ENCODE results near the gene ITPRIPL1. TPM values are rescaled to one million over a fixed set of nuclear protein-coding genes. Genes with fewer than 3 reads are reported as not detected.

The ITPRIPL1 gene
- total and polyA plus RNA-seq, 2 of the 8 experiments (the other 6 are each of a cell fraction or from before 2014, with no cell fraction given): 10.6 to 16.1 TPM

DNA sequence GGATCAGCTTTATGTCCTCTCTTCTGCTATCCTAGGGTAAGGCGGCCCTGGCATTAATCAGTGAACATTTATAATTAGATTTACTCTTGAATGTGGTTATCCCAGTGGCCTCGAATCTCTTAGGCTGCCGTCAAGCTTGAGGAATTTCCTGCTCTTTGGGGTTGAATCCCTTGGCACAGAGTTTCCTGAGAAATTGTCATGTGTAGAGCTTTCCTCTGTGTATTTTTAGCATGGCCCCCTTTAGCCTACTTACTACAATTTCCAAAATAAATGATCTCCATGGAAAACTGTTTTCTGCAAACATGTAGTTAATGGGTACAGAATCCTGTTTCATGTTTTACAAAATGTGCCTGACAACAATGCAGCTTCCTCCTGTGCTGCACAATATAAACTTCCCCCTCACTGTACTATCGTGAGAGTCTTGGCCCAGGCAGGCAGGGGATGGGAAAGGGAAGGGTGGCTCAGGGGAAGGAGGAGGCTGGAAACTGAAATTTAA is 28.5 kb downstream of the ITPRIPL1 start:
- Histone ChIP-seq H2AK5ac (ENCODE audit: low read depth, low read length) (no peak overlapping the region), H4K8ac (ENCODE audit: extremely low read depth, insufficient read depth, low read length) (no peak overlapping the region), H4K5ac (ENCODE audit: insufficient read length, low read depth, low read length) (no peak overlapping the region), H3K27ac (ENCODE audit: low read depth, low read length) (no peak overlapping the region), H2BK12ac (ENCODE audit: low read depth, low read length) (no peak overlapping the region), H3K4me2 (ENCODE audit: insufficient read depth in 1 of 2, low read depth in 2 of 2, low read length in 2 of 2) (no peak overlapping the region), H4K20me1 (replicated peaks in 1 of 2; ENCODE audit: control insufficient read depth in 1 of 2, insufficient read depth in 2 of 2, low read length in 2 of 2) (peaks cover 3% of the 10 kb centered on the region in 2 experiments), H3K9ac (replicated peaks in 1 of 4; ENCODE audit: extremely low read depth in 1 of 4, low read depth in 3 of 4, low read length in 3 of 4) (no peak overlapping the region), H4K91ac (replicated peaks; ENCODE audit: insufficient read length, low read length) (no peak overlapping the region), H3K18ac (ENCODE audit: extremely low read depth, low read length) (no peak overlapping the region), H3K79me1 (ENCODE audit: low read depth, low read length) (no peaks in the 10 kb centered on the region), H2BK15ac (ENCODE audit: low read length) (no peak overlapping the region), H3K14ac (ENCODE audit: insufficient read length) (no peak overlapping the region), H3K36me3 (ENCODE audit: control insufficient read depth in 2 of 4, insufficient read depth in 4 of 4, low read length in 3 of 4) (peaks cover 26 to 75% (median 64%) of the 10 kb centered on the region in 4 experiments), H3K23me2 (ENCODE audit: low read depth, low read length) (no peaks in the 10 kb centered on the region), H3K79me2 (ENCODE audit: control insufficient read depth in 1 of 2, insufficient read depth in 2 of 2, low read length in 2 of 2) (no peaks in the 10 kb centered on the region), H2BK5ac (ENCODE audit: low read depth, low read length) (no peak overlapping the region), H2BK20ac (ENCODE audit: low read length) (no peak overlapping the region), H3K9me3 (ENCODE audit: insufficient read depth in 2 of 2, low read depth in 1 of 2, low read length in 1 of 2) (no peaks in the 10 kb centered on the region), H3K4ac (replicated peaks; ENCODE audit: insufficient read length, low read depth, low read length) (no peak overlapping the region), H3K27me3 (replicated peaks in 1 of 4; ENCODE audit: control insufficient read depth in 3 of 4, extremely low read depth in 1 of 4, insufficient read depth in 3 of 4, low read length in 3 of 4) (no peaks in the 10 kb centered on the region), H3K4me3 (ENCODE audit: extremely low read depth in 1 of 4, insufficient read depth in 2 of 4, low read depth in 3 of 4, low read length in 4 of 4) (no peak overlapping the region), H3K23ac (ENCODE audit: insufficient read length) (no peak overlapping the region), H3K4me1 (replicated peaks in 1 of 4; ENCODE audit: control insufficient read depth in 3 of 4, insufficient read depth in 4 of 4, low read length in 3 of 4) (no peaks in the 10 kb centered on the region), H2AFZ (ENCODE audit: low read length) (no peak overlapping the region), H2BK120ac (replicated peaks; ENCODE audit: low read depth, low read length) (no peak overlapping the region), H3K56ac (replicated peaks; ENCODE audit: insufficient read length, low read depth, low read length) (no peak overlapping the region)
- 95% methylated on average over 4 of the region's 4 CpGs; no CpG with 5 or more reads in 1 of the 2 experiments for WGBS, 2 experiments (ENCODE audit: extremely low coverage in 1 of 2, insufficient coverage in 1 of 2, insufficient read length in 1 of 2, insufficient replicate concordance in 2 of 2, low coverage in 1 of 2, low lambda C conversion rate in 2 of 2, missing lambda C conversion rate in 1 of 2)
- DNase-seq (ENCODE audit: low read depth in 1 of 2, low spot score in 2 of 2) (no peak), FAIRE-seq (no peak)
- TF ChIP-seq RNF2 (IDR thresholded peaks at IDR 0.05; ENCODE audit: borderline replicate concordance, low read depth, low read length, missing control alignments, poor library complexity, severe bottlenecking) (no peak), RAD21 (IDR thresholded peaks at IDR 0.05 in 1 of 2, conservative IDR thresholded peaks at IDR 0.05 in 1 of 2; ENCODE audit: low read depth in 2 of 2, low read length in 2 of 2) (no peak)
- CTCF ChIA-PET (ENCODE audit: partially characterized antibody): interaction anchor here (0.7 kb wide), 1 partner anchor 8 kb away, joined by 3 read pairs; no protein-coding TSS in a partner anchor
- POLR2A ChIA-PET (ENCODE audit: partially characterized antibody): interaction anchor here (0.7 to 1.6 kb wide), 2 partner anchors 9 to 164 kb away, joined by 3 to 9 read pairs; no protein-coding TSS in a partner anchor

Data from H1 (cell line).